ENCODE data around the gene DGKA.

The DGKA gene

DNA sequence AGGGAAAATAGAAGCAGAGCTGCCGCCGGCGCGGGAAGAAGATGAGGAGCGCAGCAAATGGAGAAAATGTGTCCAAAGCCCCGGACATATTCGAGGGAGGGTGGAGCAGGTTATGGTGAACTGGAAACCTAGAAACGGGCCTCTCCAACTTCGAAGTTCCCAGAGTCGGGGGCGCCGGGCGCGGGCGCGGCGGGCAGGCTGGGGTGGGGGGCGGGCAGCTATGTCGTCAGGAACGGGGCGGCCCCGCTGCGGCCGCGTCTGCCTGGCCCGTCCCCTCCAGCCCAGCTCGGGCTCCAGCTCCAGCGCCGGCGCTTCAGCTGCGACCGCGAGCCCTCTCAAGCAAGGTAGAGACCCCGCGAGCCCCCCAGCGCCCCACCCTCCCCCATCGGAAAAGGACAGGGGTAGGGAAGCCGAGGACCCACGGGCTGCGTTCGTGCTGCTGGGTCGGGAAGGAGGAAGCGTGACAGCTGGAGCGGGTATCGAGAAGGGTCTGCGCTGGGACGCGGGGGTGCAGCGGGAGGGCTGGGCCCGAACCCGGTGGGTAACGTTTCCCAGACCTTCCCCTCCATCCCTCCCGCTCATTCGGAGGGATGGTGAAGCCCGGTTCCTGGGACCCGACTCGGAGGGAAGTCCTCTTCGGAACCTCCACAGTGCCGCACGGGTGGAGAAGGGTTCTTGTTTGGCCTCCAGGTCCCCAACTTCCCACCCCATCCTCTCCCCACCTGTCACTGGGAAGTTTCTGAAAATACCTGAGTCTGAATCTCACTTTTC is 1.0 kb downstream of the DGKA start:
- DNase-seq, result peak; percentile 30

DNA sequence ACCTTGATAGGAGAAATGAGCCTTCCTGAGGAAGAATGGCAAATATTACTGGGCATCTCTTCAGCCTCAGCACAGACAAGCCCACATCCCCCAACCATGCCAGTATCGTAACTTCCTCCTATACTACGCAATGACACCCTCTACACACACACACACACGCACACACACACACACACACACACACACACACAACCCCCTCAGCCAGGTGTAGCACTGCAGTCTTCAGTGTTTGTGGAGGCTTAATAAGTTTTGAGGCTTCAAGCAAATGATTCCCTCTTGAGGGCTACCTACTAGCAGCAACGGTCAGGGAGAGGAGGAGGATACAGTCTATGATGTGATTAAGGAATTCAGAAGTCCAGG is 1.6 kb downstream of the DGKA start:
- peak; percentile 53 for DNase-seq

DNA sequence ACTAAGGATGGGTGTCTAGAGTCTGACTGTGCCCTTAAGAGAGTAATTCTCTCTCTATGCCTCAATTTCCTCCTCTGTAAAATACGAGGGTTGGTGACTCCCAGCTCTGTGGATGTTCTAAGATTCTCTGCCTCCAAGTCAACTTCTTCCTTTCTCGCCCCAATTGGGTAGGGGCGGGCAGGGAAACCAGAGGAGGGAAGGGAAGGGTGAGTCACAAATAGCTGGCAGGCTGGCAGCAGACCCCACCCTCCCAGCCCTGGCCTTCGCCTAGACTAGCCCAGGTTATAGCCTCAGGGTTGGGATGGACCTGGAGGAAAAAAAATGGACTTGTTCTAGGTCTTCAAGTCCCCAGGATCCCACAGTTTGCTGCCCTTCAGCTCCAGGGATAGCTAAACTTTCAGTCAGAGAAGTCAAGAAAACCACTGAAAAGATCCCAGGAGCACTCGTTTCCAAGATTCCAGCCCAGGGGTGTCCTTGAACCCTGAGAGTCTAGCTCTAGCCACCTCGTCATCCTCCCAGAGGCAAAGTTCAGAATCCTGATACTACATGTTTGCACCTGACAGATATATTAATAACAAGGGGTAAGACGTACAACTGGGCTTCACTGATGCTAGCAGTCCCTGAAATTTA is 2.3 kb downstream of the DGKA start:
- DNase-seq, result no peak

DNA sequence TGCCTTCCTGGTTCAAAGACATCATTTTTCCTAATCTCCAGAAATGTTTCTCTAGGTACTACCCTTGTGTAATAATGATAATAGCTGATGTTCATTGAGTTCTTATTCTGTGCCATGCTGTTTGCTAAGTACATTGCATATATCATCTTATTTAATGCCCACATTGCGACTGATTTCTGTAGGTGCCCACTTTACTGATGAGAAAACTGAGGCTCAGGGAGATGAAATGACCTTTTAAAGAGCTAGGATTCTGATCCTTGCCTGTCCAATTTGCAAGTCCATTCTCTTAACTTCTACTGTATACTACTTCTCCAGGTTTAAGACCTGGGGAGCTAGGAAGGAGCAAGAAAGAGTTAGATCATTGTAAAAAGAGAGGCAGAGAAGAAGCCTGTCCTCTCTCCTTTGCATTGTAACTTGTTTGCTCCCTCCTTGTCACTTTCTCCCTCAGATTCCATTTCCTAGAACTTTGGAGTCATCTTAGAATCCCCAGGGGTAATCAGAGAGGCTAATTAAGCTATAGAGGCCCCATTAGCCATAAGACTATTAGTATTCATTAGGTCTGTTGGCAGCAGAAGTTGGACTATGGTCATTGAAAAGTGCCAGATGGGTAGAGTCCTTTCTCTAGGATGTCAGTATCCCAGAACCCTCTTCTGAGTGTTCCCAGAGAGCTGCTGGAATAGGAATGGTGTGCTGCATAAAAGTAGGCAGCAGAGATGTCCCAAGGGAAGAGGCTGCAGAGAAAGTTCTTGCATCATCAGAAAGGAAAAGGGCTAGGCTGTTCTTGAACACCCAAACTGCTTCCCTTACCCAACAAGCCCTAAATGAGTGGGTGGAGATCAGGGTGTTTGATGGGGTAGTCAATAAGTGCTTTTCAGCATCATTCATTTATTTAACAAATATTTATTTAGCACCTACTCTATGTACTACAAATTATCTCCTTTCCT is 3.1 kb downstream of the DGKA start:
- no peak for DNase-seq

GRCh38 chr12:55934773-55935172 is 3.8 kb downstream of the DGKA start:
- no peak for DNase-seq

- peak; percentile 50 for DNase-seq
These were observed 4.8 kb downstream of the DGKA start for GRCh38 chr12:55935738-55936151.

GRCh38 chr12:55937981-55938380 is 7.0 kb downstream of the DGKA start:
- DNase-seq, result no peak

DNA sequence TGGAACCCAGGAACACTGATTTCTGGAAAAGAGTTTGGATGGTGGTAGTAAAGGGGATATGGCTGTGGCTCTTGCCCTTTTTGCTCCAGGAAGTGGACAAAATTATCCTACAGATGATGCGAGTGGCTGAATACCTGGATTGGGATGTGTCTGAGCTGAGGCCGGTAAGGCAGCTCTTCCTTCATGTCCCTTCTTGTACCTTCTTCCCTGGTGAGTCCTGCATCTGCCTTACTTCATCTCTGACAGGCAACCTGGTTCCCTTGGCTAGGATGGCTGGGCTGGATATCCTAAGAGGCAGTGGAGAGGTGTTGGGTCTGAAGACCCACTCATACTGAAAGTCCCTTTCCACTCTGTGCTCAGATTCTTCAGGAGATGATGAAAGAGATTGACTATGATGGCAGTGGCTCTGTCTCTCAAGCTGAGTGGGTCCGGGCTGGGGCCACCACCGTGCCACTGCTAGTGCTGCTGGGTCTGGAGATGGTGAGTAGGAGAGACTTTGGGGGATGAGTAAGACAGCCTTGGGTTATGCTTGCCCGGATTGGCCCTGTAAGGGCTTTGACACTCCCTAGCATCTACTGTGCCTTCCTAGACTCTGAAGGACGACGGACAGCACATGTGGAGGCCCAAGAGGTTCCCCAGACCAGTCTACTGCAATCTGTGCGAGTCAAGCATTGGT is 8.0 kb downstream of the DGKA start:
- DNase-seq, result peak; percentile 27

DNA sequence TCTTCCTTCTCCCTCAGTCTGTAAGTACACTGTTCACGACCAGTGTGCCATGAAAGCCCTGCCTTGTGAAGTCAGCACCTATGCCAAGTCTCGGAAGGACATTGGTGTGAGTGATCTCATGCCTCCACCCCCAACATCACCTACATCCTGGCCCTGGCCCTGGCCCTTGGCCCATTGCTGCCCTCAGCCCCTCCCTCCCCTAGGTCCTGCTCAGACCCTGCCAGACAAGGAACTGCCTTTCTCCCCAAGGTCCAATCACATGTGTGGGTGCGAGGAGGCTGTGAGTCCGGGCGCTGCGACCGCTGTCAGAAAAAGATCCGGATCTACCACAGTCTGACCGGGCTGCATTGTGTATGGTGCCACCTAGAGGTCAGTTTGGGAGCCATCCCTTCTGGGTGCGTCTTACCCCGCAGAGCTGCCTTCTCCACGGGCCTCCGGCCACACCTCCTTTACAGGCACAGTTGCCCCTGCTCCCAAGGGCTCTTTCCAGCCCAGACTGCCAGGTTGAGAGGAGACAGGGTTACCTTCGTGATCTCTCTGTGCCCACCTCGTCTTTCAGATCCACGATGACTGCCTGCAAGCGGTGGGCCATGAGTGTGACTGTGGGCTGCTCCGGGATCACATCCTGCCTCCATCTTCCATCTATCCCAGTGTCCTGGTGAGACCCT is 9.2 kb downstream of the DGKA start:
- peak; percentile 88 for DNase-seq

- DNase-seq, result no peak
These were observed 11.1 kb downstream of the DGKA start for GRCh38 chr12:55942055-55942454.

- no peak for DNase-seq
These were observed 11.7 kb downstream of the DGKA start for GRCh38 chr12:55942577-55943136.

DNA sequence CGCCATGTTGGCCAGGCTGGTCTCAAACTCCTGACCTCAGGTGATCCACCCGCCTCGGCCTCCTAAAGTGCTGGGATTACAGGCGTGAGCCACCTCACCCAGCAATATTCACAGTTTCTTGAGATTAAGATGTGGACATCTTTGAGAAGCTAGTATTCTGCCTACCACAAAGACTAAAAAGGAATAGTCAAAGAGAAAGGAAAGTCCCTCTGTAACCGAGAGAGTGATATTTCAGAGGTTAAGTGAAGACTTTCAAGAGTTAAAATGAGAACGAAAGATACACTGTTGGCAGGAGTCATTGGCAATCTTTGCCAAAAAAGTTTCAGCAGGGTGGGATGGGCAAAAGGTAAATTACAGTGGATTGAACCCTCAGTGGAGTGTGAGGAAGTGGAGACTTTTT is 15.6 kb downstream of the DGKA start:
- DNase-seq, result no peak

GRCh38 chr12:55955344-55955743 is 24.4 kb downstream of the DGKA start:
- no peak for DNase-seq

DNA sequence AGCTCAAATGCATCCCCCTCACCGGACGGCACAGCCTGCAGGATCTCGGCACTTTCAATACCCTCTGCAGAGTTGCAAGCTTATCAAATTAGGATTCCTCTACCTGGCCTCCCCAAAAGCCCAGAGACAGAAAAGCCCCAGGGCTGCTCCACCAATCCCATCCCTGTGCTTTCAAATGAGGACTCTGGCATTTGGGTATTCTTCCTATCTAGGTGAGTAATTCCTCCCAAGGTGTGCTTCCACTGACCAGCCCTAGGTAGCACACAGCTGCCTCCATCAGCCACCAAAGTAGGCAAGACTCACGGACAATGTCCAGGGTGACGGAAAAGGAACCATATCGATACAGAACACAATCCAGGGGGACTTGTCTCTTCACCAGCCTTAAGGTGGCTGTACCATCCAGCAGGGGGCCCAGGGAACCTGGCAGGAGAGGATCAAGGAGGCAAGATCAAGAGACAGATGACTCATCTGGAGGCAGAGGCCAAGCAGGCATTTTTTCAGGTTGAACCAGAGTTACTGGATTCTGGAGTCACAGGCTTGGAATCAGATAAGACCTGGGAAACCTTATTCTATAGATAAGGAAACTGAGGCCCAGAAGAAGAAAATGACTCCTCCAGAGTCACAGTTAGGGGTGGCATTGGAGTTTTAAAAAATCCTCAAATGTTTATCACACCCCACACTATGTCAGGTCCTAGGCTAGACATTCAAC is 25.0 kb downstream of the DGKA start:
- DNase-seq, result peak; percentile 56

DNA sequence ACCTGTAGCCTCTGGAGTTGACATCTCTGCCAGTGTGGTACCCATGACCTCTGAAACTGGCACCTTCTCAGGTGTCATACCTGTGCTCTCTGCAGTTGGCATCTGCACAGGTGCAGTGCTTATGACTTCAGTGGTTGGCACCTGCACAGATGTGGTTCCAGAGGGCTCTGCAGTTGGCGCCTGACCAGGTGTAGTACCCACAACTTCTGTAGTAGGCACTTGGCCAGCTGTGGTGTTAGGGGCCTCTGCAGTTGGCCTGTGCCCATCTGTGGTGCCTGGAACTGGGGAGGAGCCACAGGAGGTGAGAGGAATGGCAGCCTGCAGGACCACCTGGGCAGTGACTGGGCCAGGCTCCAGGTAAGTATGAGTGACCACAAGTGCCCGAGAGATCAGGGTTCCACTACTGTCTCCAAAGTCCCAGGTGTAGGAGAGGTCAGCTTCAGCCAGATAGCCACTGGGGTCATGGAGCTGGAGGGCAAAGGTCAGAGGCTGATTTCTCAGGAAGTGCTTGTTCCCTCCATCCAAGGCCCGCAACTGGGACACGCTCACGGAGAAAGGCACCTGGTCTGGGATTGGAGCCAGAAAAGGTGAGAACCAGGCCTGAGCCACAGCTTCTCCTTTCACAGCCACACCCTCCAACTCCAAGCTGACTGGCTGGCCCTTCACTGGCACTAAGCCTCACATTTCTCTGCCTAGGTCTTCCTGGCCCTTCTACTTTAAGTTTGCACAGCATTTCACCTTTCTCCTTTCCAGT is 26.3 kb downstream of the DGKA start:
- DNase-seq, result no peak

- no peak for DNase-seq
These were observed 32.8 kb downstream of the DGKA start for GRCh38 chr12:55963760-55964159.

DNA sequence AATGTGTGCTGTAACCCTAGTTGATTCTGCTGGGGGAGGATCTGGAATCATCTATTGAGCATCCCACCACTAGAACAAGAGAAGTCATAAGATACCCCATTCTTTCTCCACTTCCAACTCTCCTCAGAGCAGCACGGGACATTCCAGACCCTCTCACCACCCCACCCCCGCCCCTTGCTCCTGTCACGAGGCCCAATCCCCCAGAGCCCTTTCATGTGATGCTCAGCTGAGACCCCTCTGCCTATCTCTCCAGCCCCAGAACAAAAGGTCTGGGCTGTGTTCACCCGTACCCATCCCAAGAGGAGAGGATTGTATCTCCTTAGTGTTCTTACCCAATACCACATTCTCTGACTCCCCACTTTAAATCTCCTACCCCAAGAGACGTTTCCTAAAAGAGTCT is 34.3 kb downstream of the DGKA start:
- DNase-seq, result no peak

- DNase-seq, result no peak
These were observed 35.0 kb downstream of the DGKA start, which contains the start of gene PMEL for GRCh38 chr12:55965941-55966407. TSS of gene PMEL (minus strand) at chr12:55966042. CDS start at chr12:55966011, 31 bp downstream.

DNA sequence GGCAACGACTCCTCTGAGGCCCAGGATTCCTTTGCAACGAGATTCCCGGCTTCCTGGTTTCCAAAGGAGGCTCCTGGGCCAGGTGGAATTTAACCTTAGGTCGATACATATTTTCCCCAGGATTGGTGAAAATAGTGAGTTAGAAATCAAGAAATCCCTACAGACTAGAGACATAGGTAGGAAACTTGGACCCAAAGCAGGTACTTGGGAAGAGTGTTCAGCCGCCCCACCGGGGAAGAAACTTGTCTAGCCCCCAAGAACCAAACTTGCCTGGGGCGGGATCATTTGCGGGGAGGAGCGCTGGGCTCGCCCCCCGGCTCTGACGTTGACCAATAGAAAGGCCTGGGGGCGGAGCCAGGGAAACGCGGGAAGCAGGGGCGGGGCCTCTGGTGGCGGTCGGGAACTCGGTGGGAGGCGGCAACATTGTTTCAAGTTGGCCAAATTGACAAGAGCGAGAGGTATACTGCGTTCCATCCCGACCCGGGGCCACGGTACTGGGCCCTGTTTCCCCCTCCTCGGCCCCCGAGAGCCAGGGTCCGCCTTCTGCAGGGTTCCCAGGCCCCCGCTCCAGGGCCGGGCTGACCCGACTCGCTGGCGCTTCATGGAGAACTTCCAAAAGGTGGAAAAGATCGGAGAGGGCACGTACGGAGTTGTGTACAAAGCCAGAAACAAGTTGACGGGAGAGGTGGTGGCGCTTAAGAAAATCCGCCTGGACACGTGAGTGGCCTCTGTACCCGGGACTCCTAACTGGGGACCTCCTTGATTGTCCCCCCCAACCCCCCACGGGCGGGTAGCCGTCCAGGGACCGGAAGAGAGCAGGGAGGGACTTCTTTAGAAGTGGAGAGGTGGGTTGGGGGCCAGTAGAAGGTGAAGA is 35.7 kb downstream of the DGKA start, which contains the start of gene CDK2:
Gene CDK2 (plus strand): TSS at position 423 of the 874 bp plus-strand sequence. CDS start 179 bp downstream, at position 602.
- peak; percentile 93 for DNase-seq

Measured in stimulated activated CD4-positive, alpha-beta T cell treated with anti-CD3 and anti-CD28 coated beads, Interleukin-4, amount 100 ng/mL, for 24 hours (primary cell).